Activated CD4-positive, alpha-beta T cell treated with anti-CD3 and anti-CD28 coated beads, Interleukin-10, Interleukin-2, amounts not matched to agents 100 ng/mL and 50 ng/mL, durations not matched to agents 16 hours and 8 hours (primary cell): ENCODE data around the gene MZT2A.
"Not testable (repeated sequence)": the region's sequence is repeated elsewhere in the genome, so short reads cannot be mapped to it uniquely, and the experiment has no call there.

ENCODE experiments used
- DNase-seq: peaks from one replicate; pipeline ENCODE4 v3.0.0-alpha.2; 2020

Gene MZT2A

GRCh38 chr2:131490616-131491468 is 1.4 kb downstream of the MZT2A start:
- peak; percentile 52 for DNase-seq

GRCh38 chr2:131488306-131489205 is 3.6 kb downstream of the MZT2A start:
- DNase-seq = no peak

GRCh38 chr2:131486201-131486902 is 5.8 kb downstream of the MZT2A start:
- DNase-seq = not testable (repeated sequence)

GRCh38 chr2:131484906-131485460 is 7.2 kb downstream of the MZT2A start:
- DNase-seq = not testable (repeated sequence)

GRCh38 chr2:131483981-131484820 is 8.0 kb downstream of the MZT2A start:
- DNase-seq = not testable (repeated sequence)

- DNase-seq = not testable (repeated sequence)
These were observed 9.6 kb downstream of the MZT2A start for GRCh38 chr2:131482506-131483155.

GRCh38 chr2:131480351-131480750 is 11.8 kb downstream of the MZT2A start:
- DNase-seq = not testable (repeated sequence)

GRCh38 chr2:131478850-131479461 is 13.2 kb downstream of the MZT2A start:
- DNase-seq = not testable (repeated sequence)

GRCh38 chr2:131478074-131478849 is 13.9 kb downstream of the MZT2A start:
- not testable (repeated sequence) for DNase-seq

- DNase-seq = not testable (repeated sequence)
These were observed 15.0 kb downstream of the MZT2A start for GRCh38 chr2:131477227-131477626.

- not testable (repeated sequence) for DNase-seq
These were observed 15.8 kb downstream of the MZT2A start for GRCh38 chr2:131476363-131476762.

- no peak for DNase-seq
These were observed 16.4 kb downstream of the MZT2A start, which contains the start of gene TUBA3D for GRCh38 chr2:131475831-131476230. TUBA3D (plus strand) TSS chr2:131476119; CDS start chr2:131476200, 81 bp downstream.

- DNase-seq = not testable (repeated sequence)
These were observed 18.9 kb downstream of the MZT2A start for GRCh38 chr2:131473266-131473665.

- not testable (repeated sequence) for DNase-seq
These were observed 20.6 kb downstream of the MZT2A start for GRCh38 chr2:131471624-131472023.

- not testable (repeated sequence) for DNase-seq
These were observed 21.3 kb downstream of the MZT2A start for GRCh38 chr2:131470944-131471343.

GRCh38 chr2:131467722-131468121 is 24.5 kb downstream of the MZT2A start:
- not testable (repeated sequence) for DNase-seq

GRCh38 chr2:131454914-131455313 is 37.3 kb downstream of the MZT2A start:
- not testable (repeated sequence) for DNase-seq

GRCh38 chr2:131451265-131451949 is 40.8 kb downstream of the MZT2A start:
- peak; percentile 58 for DNase-seq

- not testable (repeated sequence) for DNase-seq
These were observed 44.2 kb downstream of the MZT2A start for GRCh38 chr2:131447981-131448380.
